Activated CD4-positive, alpha-beta T cell treated with anti-CD3 and anti-CD28 coated beads for 1 hour (primary cell): ENCODE results near the gene JCAD.

ENCODE experiments used
- DNase-seq: peaks from one replicate; pipeline ENCODE4 v3.0.0-alpha.2; 2020

The JCAD gene

DNA sequence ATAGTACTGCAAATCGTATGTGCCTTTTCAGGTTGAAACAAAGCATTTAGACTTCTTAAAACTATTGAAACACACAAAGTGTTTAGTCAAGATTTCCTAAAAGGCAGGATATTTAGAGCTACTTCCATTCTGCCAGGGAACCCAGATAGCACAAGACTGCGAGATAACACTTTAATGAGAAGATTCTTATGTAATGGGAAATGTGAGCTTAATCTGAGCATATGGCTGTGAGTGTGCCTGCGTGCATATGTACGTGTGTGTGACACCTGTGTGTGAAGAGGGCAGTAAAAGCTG is 14.3 kb upstream of the JCAD start:
- DNase-seq = no peak

DNA sequence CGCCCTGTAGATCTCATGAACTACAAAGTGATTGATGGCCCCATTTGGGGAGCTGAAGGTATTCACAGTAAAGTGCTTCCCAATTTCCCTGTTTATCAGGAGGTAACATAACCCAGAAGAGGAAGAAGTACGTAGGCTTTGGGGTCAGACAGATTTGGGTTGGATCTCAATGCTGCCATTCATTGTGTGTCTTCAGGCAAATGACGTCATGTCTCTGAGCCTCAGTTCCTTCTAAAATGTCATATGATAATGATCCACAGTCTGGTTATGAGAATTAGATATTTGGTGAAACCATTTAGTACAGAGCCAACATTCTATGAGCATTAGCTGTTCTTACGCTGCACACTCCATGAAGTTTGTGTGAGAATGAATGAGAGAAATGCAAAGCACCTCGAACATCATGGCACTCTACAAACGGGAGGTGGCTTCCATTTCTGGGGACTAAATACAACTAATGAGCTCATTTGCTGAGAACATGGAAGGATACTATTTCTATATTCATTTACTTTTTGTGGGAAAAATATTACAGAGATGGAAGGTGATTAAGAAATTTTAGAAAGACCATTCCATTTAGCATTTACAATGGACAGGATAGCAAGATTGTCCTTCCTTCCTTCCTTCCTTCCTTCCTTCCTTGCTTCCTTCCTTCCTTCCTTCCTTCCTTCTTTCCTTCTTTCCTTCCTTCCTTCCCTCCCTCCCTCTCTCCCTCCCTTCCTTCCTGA is 13.8 kb upstream of the JCAD start:
- DNase-seq = no peak

DNA sequence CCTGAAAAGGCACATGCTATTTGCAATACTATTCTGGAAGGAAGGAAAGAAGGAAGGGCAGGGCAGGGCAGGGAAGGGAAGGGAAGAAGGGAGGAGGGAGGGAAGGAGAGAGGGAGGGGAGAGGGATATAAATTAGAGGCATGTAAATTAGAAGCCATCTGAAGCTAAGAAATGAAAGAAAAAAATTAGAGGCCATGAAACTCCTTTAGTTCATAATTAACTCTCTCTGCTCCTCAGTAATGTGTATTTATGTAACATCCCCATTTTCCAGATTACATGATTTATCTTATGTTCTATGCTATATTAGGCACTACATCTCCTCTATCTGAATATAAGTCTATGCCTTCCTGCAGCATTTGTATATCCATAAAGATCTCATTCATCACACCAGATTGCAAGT is 12.7 kb upstream of the JCAD start:
- no peak for DNase-seq

DNA sequence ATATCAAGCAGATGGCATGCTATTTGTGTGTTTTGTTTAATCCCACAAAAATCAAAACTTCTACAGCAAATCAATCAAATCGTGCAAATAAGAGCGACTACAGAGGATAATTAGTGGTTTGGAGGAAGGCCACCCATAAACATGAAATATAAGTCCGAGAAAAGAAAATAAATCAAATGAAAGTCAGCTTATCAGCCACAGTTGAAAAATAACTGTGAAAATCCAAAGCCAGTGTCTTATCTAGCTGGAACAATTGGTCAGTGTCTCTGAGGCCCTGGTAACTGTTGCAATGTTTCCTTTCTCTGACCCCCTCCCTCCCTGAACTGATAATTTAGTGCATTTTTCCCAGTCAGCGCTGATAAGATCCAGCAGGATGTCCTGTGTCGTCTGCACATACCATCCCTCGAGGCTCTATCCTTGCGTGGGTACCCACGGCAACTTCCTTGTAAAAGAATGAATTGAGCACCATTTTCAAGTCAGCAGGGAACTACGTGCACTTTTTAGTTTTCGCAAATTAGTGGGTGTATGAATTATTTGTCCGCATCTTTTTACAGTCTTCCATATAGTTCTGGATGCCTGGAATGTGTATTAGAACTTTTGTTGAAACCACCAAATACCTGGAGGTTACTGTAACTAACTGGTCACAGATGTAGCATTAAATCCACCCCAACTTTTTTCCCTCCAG is 10.8 kb upstream of the JCAD start:
- no peak for DNase-seq

DNA sequence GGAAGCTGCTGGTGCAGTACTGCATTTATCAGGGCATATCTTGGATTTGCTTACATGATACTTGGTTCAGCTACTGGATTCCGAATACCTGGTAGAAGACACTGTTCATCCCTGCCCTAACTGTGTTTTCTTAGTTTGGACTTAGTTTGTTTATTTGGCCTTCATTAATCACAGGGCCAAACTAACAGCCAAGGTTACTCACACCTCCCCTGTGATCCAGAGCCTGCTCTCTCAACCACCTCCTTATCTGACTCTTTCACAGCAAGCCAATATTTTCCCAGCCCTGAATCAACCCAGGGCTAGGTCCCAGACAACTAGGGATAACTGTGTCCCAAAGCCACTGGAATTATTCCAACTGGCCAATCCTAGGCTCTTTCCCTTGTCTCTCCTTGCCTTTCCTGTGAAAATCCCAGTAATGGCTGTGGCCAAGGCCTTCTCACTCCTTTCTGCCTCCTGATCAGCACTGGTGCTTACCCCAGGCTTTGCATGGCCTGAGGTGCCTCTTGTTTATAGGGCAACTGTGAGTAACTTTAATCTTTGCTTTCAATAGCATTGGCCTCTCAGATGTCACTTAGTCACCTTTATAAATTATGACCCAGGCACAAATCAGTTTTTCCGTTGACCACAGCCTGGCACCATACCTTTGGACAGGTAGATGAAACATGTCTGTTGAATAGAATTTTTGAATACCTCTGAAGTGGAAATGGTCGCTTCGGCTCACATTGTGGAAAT is 9.3 kb upstream of the JCAD start:
- DNase-seq = no peak

DNA sequence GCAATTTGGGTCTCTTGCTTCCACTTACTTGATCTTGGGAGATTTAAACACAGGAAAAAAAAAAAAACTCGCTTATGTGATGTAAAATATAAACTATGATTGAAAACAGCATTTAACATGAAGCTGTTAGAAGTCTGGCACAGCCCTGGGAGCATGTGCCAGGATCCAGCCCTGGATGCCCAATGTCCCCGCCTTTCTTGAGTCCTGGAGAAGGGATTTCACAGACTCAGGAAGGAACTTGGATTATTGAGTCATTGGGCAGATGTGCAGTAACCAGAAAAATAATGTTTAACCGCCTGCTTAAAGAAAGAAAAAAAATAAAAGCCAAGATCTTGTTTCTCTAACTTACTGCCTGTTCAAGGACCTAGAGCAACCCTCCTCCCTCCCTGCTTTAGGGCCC is 3.7 kb upstream of the JCAD start:
- no peak for DNase-seq

DNA sequence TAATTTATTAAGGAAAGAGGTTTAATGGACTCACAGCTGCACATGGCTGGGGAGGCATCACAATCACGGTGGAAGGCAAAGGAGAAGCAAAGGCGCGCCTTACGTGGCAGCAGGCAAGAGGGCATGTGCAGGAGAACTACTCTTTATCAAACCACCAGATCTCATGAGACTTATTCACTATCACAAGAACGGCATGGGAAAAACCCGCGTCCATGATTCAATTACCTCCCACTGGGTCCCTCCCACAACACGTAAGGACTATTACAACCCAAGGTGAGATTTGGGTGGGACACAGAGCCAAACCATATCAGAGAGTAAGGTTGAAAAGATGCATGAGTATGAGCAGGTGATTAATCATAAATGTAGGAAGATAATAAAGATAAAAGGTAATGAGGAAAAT is 3.2 kb upstream of the JCAD start:
- DNase-seq = no peak

DNA sequence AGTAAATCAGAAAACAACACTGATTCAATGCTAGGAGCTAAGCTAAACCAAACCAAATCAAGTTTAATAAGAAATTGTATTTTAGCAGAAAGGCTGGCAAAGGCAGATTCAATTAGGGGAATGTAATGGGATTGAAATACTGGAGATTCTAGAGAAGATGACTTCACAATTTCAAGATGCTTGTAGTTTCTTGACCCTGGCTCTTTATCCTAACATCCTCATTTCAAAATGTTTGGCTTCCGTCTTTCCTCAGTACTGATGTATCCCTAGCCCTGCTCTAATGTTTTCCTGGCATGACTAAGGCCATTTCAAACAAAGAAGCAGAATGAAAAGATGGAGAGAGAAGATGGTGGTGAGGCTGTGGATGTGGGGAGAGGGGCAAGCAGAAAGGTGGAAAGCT is 2.7 kb upstream of the JCAD start:
- DNase-seq = no peak

DNA sequence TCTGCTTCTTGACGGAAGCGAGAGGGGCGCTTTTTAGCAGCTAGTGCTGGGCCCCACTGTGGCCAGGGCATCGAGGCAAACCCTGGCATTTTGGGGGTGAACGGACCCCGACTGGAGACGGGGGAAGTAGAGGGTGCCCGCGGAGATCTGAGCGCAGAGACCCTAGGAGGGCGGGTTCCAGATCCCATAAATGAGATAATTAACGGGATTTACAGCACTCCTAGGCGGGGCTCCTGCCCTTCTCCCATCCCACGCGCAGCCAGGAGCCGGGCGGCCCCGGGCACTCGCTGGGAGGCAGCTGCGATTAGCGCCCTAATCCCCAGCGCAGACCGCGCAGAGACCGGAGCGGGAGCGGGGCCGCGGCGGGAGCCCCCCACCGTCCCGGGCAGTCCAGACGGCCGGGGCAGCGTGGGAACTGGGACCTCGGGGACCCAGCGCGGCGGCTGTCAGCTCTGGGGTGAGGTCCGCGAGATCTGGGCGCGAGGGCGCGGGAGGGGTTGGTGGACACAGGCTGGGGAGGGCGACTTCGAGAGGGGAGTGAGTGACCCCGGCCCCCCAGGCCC is 735 bp downstream of the JCAD start:
- DNase-seq = no peak

DNA sequence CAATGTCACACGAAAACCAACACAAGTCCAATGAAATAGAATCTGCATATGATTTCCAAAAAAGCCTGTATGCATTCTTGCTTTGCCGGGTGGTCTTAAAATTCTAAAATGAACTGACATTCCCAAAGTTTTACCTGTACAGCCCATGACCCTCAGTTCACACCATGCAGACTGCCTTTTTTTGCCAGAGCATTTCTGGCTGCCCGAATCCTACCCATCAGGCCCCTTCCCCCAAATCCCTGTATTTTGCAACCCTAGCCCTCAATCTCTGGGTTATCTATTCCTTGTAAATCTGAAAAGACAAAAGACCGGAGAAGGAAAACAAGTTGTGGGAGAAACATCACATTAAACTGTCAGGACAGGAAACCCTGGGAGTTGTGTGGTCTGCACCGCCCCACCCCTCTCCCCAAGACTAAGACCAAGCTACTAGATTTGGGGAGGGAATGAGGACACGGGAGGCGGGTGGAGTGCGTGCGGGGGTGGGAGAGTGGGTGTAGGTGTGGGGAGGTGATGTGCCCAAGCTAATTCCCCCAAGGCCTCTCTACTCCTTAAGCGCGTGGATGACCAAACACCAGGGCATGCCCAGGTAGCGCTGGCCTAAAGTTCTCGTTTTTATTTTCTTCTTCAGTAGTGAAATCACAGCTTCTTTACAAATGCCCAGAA is 1.4 kb downstream of the JCAD start:
- DNase-seq = no peak

DNA sequence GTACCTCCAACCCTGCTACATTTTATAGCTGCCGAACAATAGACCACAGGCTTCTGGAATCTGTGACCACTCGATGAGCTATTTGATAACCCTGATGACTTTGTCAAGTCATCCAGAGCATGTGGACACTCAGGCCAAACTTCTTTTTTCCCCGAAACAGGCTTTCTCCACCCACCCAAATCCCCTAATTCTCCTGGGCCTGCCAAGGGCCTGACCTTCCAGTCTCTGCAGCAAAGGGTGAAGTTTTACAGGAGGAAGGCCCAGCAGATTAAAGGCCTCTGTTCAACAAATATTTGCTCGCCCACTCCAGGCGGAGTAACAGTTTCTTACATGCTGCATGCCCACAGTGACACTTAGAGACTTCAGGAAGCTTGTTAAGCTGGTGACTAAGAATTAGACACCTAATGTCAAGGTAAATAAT is 2.0 kb downstream of the JCAD start:
- DNase-seq = no peak

DNA sequence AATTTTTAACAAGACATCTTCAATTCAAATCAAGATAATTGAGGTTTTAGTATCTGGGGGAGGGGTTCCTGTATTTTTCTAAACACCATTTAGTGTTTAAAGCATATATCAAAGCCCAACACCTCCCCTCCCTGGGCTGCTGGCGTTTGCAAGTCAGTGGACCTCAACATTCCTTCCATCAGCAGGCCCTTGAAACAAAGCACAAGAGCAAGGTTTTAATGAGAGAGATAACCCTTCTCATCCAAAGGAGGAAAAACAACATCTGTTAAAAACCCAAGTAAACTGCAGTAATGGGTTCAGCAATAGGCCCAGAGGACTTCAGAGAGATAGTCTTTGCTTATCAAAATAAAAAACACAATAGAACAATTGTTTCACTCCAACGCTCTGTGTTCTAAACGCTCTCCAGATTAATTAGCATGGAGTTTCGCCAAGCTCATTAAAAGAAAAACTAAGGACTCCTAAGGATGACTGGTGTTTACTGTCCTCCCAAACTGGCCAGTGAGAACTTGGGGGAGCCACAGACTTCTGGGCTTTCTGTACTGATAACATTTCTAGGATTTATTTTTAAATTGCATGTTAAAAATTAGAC is 2.5 kb downstream of the JCAD start:
- DNase-seq = no peak

DNA sequence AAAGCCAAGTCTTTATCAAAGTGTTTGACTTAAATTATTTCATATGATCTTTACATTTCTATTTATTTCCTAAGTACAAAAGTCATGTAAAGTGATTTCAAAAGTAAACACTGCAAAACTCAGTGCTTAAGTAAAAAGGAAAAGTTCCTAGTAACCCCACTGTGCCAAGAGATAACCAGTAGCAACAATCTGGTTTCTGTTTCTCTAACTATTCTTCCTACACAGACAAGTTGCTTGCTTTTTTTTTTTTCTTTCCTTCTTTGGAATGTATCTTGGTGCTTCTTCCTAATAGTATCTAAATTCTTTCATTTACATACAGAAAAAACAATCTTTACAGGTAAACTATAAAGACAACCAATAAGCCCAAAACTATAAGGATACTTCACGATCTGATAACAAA is 3.1 kb downstream of the JCAD start:
- no peak for DNase-seq

DNA sequence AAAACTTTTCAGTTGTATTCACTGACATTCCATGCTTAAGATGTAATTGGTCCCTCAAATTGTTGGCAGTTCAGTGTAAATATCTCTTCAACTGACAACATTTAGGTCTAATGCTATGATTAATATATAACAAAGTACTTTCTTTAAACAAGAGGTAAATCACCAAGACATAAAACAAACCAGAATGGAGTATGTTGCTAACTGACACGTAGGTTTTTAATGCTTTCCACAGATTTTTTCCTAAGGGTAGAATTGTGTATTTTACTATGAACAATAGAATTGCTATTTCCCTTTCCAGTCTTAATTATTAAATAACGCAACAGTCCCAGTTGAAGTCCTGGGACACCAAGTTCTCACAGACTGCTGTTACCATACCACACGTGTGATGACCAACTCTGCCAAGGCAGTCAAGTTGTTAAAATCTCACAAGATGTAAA is 4.1 kb downstream of the JCAD start:
- no peak for DNase-seq

DNA sequence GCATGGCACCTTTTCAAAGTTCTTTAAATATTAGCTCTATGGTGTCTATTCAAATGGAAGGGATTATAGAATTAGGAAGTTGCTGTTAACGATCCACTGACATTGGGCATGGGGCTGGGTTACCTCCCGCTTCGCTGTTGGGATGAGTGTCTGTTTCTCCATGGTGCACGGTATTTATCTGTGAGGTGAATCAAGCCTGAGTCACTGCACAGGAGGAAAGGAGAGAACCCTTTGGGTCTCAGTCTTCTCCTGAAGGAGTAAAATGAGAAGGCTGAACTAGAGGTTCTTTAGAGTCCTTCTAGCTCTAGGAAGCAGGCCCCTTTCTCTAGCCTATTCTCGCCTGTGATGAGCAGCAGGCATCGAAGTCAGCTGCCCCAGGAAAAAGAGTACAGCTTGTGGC is 7.3 kb downstream of the JCAD start:
- no peak for DNase-seq

DNA sequence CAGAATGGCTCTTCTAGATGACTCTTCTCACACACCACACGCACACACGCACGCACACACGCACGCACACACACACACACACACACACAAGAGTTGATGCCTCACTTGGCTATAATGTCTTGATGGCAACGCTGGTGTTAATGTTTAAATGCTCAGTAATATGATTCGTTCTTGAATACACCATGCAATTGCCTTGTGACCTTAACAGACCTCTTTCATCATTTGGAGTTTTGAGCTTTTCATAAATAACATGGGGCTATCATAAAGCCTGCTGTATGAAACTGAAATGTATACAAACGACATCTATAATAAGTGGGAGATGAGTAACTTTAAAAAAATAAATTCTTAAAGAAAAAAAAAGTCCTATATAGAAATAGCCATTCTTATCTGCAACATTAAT is 8.2 kb downstream of the JCAD start:
- no peak for DNase-seq

DNA sequence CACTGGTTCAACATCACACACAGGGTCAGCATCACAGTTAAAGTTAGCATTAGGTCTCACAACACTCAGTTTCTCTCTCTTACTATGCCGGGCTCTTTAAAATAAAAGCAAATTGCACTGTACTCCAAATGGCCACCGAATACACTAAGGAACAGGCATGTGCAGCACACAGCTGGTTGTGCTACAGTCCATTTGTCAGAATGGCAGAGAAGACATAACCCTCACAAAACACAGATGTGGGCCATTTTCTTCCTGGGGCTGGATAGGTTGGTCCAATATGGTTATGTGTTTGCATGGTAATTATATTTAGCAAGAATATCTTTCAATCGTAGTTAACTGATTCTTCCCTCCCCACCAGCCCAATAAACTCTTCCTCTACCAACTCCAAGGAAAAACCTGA is 9.0 kb downstream of the JCAD start:
- no peak for DNase-seq

DNA sequence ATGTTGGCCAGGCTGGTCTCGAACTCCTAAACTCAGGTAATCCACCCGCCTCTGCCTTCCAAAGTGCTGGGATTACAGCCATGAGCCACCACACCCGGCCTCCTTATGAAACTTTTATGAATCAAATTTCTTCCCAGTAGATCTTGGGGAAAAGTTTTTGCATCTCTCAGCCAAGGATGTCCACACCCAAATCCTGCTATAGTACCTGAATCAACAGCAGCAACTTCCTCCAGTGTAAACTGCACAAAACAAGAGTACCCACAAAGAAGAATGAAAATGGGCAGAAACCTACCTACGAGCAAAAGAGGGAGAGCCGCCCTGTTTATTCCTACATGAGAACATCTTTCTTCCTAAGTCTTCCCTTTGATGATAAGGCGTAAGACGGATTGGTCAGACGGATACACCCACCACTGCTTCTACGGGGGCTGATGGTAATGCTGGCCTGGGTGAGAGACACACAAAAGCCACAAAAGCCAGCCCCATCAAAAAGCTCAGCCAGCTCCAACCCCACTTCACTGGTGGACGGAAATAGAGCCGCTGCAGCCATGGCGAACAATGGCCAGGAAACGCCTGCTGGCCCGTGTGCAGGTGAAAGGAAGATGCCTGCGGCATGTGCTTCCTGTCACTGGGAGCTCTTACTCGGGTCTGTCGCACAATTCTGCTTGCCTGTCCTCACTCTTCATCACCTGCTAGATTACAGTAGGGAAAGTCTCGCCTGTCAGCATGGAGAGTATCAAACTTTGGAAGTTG is 10.4 kb downstream of the JCAD start:
- no peak for DNase-seq

DNA sequence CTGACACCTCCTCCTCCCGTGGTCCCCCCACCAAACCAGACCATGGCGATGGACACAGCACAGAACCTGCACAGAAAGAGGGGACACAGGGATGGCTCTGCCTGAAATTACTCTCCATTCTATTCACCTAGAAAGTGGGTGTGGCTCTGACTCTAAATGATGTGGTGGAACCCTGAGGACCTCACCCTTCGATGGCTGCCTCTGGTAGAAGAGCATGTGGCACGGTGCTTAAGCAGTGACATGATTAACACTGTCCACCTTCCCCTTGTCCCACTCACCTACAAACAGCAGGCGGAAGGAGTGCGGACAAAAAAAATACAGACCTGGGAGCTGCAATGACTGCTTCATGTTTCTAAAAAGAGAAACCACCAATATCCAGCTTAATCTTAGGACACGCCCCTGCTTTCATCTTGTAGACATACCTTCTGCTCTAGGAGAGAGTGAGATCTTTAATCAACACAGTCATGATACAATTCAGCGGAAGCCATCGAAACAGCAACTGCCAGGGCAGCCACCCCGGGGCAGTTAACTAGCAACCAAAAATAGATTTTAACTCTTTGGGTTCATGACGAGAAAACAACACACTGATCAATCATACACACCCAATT is 11.4 kb downstream of the JCAD start:
- no peak for DNase-seq

DNA sequence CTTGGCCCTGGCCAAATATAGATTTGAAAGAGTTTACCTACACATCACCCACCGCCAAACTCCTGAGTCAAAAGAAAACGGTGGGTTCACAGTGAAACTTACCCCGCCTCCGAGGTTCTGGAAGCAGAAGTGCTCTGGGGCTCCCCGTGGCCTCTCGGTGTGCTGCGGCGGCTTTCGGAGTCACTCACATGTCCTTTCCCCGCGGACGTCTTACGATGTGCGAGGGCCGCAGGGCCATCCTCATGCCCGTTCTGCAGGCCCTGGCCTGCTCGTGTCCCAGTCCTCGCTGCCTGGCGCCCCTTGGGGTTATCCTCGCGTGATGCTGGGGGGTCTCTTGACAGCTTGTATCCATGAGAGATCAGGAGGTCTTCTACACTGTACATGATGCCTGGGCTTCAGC is 12.0 kb downstream of the JCAD start:
- DNase-seq = no peak

DNA sequence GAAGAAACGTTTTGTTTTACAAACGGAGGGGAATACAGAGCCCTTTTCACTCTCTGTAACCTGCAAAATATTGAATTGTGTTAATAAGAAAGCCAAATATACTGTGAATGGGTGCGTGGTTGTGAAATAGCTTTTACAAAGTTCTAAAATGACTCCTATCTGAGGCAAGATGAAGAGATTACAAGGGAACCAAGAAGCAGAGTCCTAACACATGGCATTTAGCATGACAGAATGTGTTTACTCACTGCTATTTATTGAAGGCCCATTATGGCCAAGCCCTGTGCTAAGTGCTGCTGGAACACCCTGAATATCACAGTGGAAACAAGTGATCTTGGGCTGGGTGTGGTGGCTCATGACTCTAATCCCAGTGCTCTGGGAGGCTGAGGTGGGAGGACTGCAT is 12.9 kb downstream of the JCAD start:
- no peak for DNase-seq

DNA sequence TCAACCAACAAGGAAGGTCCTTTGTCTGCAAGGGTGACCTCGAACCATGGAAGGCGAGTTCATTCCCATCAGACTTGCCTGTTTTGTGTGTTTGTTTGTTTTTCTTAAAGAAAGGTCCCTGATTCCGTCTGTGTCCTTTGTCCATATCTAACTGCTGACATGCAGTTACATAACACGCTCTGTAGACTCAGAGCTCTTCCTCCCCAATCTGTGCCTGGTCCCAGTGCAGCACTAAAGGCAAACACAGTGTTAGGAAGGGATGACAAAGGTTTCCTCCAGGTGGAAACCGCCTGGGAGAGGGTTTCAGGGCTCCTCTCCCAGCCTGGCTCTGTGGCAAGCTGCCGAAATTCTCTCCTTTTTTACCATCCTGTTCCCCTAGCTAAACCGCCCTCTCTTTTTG is 13.4 kb downstream of the JCAD start:
- no peak for DNase-seq
